ENCODE results near the gene UBE2Q2. TPM values are rescaled to one million over a fixed set of nuclear protein-coding genes. Genes with fewer than 3 reads are reported as not detected.
"Not testable (repeated sequence)": the region's sequence is repeated elsewhere in the genome, so short reads cannot be mapped to it uniquely, and the experiment has no call there.

The UBE2Q2 gene
- total and polyA plus RNA-seq, 4 donors: 15.5 to 35.9 (median 21.1) TPM

DNA sequence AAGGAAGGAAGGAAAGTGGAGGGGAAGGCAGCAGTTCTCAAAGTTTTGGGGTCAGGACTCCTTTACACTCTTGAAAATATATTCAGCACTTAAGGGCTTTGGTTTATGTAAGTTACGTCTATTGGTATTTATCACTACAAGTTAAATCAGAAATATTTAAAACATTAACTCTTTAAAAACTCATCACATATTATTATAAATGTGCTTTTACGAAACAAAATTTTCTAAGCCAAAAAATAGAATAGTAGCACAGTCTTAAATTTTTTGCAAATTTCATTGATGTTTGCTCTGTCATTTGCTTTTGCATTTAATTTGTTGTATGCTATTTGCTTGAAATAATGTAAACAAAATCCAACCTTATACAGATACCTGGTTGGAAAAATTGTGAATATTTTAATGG, 7.5 kb downstream of the UBE2Q2 start:
- ATAC-seq (ENCODE audit: insufficient read depth, low FRiP score): no peak
- no peak overlapping the region for H3K9ac ChIP-seq (ENCODE audit: insufficient read depth in 1 of 2, low read length in 2 of 2)

DNA sequence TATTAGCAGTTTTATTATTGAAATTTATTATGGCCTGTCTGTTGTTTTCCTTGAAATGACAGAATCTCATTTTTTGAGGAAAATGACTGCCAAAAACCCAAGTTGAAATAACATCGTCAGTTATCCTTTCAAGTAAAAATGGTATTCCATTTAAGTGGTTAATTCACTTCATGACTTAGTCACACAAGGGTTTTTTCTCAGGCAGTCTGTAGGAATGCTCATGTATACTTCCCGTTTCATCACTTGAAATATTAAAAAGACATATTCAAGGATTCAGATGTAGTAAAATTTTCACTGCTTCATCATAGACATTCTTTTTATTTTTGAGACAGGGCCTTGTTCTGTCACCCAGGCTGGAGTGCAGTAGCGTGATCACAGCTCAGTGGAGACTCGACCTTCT, 8.3 kb downstream of the UBE2Q2 start:
- DNase-seq; H3K9me3 ChIP-seq (ENCODE audit: control insufficient read depth in 4 of 4, insufficient read depth in 3 of 4, low read length in 3 of 4); H3K4me3 ChIP-seq; H3K36me3 ChIP-seq (ENCODE audit: control insufficient read depth in 4 of 4, insufficient read depth in 4 of 4, low read length in 4 of 4); ATAC-seq (ENCODE audit: insufficient read depth, low FRiP score); H3K27me3 ChIP-seq (ENCODE audit: control insufficient read depth in 3 of 3, insufficient read depth in 3 of 3, low read length in 2 of 3); H3K27ac ChIP-seq (ENCODE audit: low read depth in 1 of 2, low read length in 1 of 2); H3K9ac ChIP-seq (ENCODE audit: insufficient read depth in 1 of 2, low read length in 2 of 2): not testable (repeated sequence)
- 91 to 92% methylated on average over 4 of the region's 4 CpGs for WGBS, 2 donors
- H3K4me1 ChIP-seq (ENCODE audit: control insufficient read depth in 5 of 5, insufficient read depth in 5 of 5, low read length in 5 of 5): peaks cover 1 to 16% (median 7%) of the 10 kb centered on the region in 5 donors

More for the DNA sequence above, 7.5 kb downstream of the UBE2Q2 start:
- Histone ChIP-seq H3K27ac (ENCODE audit: low read depth in 1 of 2, low read length in 1 of 2) (no peak overlapping the region), H3K36me3 (ENCODE audit: control insufficient read depth in 4 of 4, insufficient read depth in 4 of 4, low read length in 4 of 4) (peaks cover 0 to 3% (median under 1%) of the 10 kb centered on the region in 4 donors), H3K27me3 (ENCODE audit: control insufficient read depth in 3 of 3, insufficient read depth in 3 of 3, low read length in 2 of 3) (no peaks in the 10 kb centered on the region), H3K9me3 (ENCODE audit: control insufficient read depth in 4 of 4, insufficient read depth in 3 of 4, low read length in 3 of 4) (no peaks in the 10 kb centered on the region), H3K4me1 (ENCODE audit: control insufficient read depth in 5 of 5, insufficient read depth in 5 of 5, low read length in 5 of 5) (peaks cover 1 to 18% (median 7%) of the 10 kb centered on the region in 5 donors), H3K4me3 (no peak overlapping the region)
- no peak for DNase-seq
- TF ChIP-seq, protein P1, sequence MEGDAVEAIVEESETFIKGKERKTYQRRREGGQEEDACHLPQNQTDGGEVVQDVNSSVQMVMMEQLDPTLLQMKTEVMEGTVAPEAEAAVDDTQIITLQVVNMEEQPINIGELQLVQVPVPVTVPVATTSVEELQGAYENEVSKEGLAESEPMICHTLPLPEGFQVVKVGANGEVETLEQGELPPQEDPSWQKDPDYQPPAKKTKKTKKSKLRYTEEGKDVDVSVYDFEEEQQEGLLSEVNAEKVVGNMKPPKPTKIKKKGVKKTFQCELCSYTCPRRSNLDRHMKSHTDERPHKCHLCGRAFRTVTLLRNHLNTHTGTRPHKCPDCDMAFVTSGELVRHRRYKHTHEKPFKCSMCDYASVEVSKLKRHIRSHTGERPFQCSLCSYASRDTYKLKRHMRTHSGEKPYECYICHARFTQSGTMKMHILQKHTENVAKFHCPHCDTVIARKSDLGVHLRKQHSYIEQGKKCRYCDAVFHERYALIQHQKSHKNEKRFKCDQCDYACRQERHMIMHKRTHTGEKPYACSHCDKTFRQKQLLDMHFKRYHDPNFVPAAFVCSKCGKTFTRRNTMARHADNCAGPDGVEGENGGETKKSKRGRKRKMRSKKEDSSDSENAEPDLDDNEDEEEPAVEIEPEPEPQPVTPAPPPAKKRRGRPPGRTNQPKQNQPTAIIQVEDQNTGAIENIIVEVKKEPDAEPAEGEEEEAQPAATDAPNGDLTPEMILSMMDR (IDR thresholded peaks at IDR 0.05; ENCODE audit: control extremely low read depth, extremely low read depth): no peak
- WGBS, 2 donors: 93% methylated on average over 2 of the region's 2 CpGs

DNA sequence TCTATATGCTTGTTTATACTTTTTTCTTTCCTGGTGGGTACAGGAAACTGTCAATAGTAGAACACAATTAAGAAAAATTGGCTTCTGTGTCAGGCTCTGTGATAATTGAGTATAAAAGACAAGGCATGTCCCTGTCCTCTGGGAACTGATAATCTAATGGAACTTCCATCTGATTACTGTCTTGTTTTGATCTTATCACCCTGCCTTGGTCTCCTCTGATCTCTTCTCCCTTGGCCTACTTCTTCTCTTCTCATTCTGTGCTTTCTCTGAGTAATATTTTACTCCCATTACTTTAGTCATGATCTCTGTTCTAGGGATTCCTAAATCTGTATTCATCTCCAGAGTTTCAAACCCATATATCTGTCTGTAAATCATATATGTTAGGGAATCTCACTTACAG, 14.6 kb downstream of the UBE2Q2 start:
- Histone ChIP-seq H3K36me3 (ENCODE audit: control insufficient read depth in 4 of 4, insufficient read depth in 4 of 4, low read length in 4 of 4) (peaks cover 3 to 8% (median 6%) of the 10 kb centered on the region in 4 donors), H3K27me3 (ENCODE audit: control insufficient read depth in 3 of 3, insufficient read depth in 3 of 3, low read length in 2 of 3) (no peaks in the 10 kb centered on the region), H3K4me1 (ENCODE audit: control insufficient read depth in 5 of 5, insufficient read depth in 5 of 5, low read length in 5 of 5) (peaks cover 0 to 1% (median 0%) of the 10 kb centered on the region in 5 donors), H3K27ac (ENCODE audit: low read depth in 1 of 2, low read length in 1 of 2) (no peak overlapping the region), H3K9ac (ENCODE audit: insufficient read depth in 1 of 2, low read length in 2 of 2) (no peak overlapping the region), H3K9me3 (ENCODE audit: control insufficient read depth in 4 of 4, insufficient read depth in 3 of 4, low read length in 3 of 4) (no peaks in the 10 kb centered on the region), H3K4me3 (no peak overlapping the region)
- TF ChIP-seq, protein P1 (IDR thresholded peaks at IDR 0.05; ENCODE audit: control extremely low read depth, extremely low read depth): no peak
- ATAC-seq (ENCODE audit: insufficient read depth, low FRiP score): no peak
- DNase-seq: no peak

DNA sequence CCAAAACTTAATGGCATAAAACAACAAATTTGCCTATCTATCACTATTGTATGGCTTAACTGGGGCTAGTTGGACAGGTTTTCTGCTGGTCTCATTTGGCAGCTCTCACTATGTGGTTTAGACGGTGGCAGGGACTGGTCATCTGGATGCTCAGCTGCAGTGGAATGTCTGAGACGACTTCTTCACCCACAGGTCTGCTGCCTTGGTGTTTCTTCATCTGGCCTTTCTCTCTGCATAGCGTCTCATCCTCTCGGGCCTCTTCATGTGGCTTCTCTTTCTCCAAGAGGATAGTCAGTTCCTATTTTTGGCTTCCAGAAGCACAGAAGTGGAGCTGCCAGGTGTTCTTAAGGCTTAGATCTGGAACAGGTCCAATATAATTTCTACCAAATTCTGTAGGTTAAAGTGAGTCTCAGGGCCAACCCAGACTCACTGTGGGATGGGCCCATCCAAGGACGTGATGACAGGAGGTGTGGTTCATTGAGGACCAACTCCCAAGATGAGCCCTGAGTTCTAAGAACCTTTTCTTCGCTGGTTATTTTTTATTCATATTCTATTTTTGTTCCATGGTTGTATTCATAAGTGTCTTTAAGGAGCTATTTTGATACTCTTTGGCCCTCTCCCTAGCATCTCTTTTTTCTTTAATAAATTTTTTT, 18.6 kb downstream of the UBE2Q2 start:
- Histone ChIP-seq H3K27ac (ENCODE audit: low read depth in 1 of 2, low read length in 1 of 2) (no peak overlapping the region), H3K27me3 (ENCODE audit: control insufficient read depth in 3 of 3, insufficient read depth in 3 of 3, low read length in 2 of 3) (no peaks in the 10 kb centered on the region), H3K9me3 (ENCODE audit: control insufficient read depth in 4 of 4, insufficient read depth in 3 of 4, low read length in 3 of 4) (no peaks in the 10 kb centered on the region), H3K4me1 (ENCODE audit: control insufficient read depth in 5 of 5, insufficient read depth in 5 of 5, low read length in 5 of 5) (peaks cover 0 to 8% (median 0%) of the 10 kb centered on the region in 5 donors), H3K4me3 (no peak overlapping the region), H3K36me3 (ENCODE audit: control insufficient read depth in 4 of 4, insufficient read depth in 4 of 4, low read length in 4 of 4) (peaks cover 0 to 8% (median 2%) of the 10 kb centered on the region in 4 donors), H3K9ac (ENCODE audit: insufficient read depth in 1 of 2, low read length in 2 of 2) (no peak overlapping the region)
- TF ChIP-seq, protein P1 (IDR thresholded peaks at IDR 0.05; ENCODE audit: control extremely low read depth, extremely low read depth): no peak
- DNase-seq: no peak
- WGBS, 2 donors: 84 to 92% methylated on average over 6 of the region's 6 CpGs
- no peak for ATAC-seq (ENCODE audit: insufficient read depth, low FRiP score)

Data from lung (tissue), 12 donors.